Measurements from ENCODE around the gene GALNT17.

GALNT17 gene

DNA sequence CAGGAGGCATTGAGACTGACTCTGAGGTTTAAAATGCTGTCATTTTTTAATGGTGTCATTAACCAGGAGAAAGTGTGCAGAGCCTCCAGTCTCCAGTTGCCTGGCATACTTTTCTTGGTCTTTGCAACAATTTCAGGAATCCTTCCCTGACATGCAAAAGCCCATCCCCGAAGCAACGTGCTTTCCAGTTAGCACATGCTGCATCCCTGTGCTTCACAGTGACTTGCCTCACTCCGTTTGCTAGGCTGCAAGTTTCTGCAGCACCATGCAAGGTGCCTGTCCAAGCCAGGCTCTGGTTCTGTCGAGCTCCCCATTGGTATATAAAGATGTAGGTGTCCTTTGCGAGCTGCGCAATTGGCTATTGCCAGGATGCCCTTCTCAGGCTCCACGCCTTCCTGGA, 135.0 kb downstream of the GALNT17 start:
- no peaks in the 10 kb centered on the region for H3K36me3 ChIP-seq (ENCODE audit: control insufficient read depth, insufficient read depth, low read length)
- no peaks in the 10 kb centered on the region for H3K27me3 ChIP-seq (replicated peaks; ENCODE audit: control insufficient read depth, insufficient read depth, low read length)
- H3K4me3 ChIP-seq (replicated peaks; ENCODE audit: low read depth, low read length): no peak overlapping the region
- DNase-seq (ENCODE audit: extremely low read depth, insufficient read length): no peak
- no peak for TF ChIP-seq CTCF (IDR thresholded peaks at IDR 0.05; ENCODE audit: insufficient read depth, low read length, poor library complexity, severe bottlenecking)

- no peak overlapping the region for H3K4me3 ChIP-seq (replicated peaks; ENCODE audit: low read depth, low read length)
- TF ChIP-seq CTCF (IDR thresholded peaks at IDR 0.05; ENCODE audit: insufficient read depth, low read length, poor library complexity, severe bottlenecking): no peak
- no peaks in the 10 kb centered on the region for H3K27me3 ChIP-seq (replicated peaks; ENCODE audit: control insufficient read depth, insufficient read depth, low read length)
- DNase-seq (ENCODE audit: extremely low read depth, insufficient read length): no peak
- H3K36me3 ChIP-seq (ENCODE audit: control insufficient read depth, insufficient read depth, low read length): no peaks in the 10 kb centered on the region
Observed at GRCh38 chr7:71267734-71268469, 136.0 kb downstream of the GALNT17 start.

- Histone ChIP-seq H3K36me3 (ENCODE audit: control insufficient read depth, insufficient read depth, low read length) (no peaks in the 10 kb centered on the region), H3K27me3 (replicated peaks; ENCODE audit: control insufficient read depth, insufficient read depth, low read length) (no peaks in the 10 kb centered on the region), H3K4me3 (replicated peaks; ENCODE audit: low read depth, low read length) (no peak overlapping the region)
- no peak for TF ChIP-seq CTCF (IDR thresholded peaks at IDR 0.05; ENCODE audit: insufficient read depth, low read length, poor library complexity, severe bottlenecking)
- DNase-seq (ENCODE audit: extremely low read depth, insufficient read length): no peak
Observed at GRCh38 chr7:71270558-71270957, 138.6 kb downstream of the GALNT17 start.

- Histone ChIP-seq H3K4me3 (replicated peaks; ENCODE audit: low read depth, low read length) (no peak overlapping the region), H3K36me3 (ENCODE audit: control insufficient read depth, insufficient read depth, low read length) (no peaks in the 10 kb centered on the region), H3K27me3 (replicated peaks; ENCODE audit: control insufficient read depth, insufficient read depth, low read length) (no peaks in the 10 kb centered on the region)
- no peak for DNase-seq (ENCODE audit: extremely low read depth, insufficient read length)
- TF ChIP-seq CTCF (IDR thresholded peaks at IDR 0.05; ENCODE audit: insufficient read depth, low read length, poor library complexity, severe bottlenecking): no peak
Observed at GRCh38 chr7:71271203-71271602, 139.3 kb downstream of the GALNT17 start.

DNA sequence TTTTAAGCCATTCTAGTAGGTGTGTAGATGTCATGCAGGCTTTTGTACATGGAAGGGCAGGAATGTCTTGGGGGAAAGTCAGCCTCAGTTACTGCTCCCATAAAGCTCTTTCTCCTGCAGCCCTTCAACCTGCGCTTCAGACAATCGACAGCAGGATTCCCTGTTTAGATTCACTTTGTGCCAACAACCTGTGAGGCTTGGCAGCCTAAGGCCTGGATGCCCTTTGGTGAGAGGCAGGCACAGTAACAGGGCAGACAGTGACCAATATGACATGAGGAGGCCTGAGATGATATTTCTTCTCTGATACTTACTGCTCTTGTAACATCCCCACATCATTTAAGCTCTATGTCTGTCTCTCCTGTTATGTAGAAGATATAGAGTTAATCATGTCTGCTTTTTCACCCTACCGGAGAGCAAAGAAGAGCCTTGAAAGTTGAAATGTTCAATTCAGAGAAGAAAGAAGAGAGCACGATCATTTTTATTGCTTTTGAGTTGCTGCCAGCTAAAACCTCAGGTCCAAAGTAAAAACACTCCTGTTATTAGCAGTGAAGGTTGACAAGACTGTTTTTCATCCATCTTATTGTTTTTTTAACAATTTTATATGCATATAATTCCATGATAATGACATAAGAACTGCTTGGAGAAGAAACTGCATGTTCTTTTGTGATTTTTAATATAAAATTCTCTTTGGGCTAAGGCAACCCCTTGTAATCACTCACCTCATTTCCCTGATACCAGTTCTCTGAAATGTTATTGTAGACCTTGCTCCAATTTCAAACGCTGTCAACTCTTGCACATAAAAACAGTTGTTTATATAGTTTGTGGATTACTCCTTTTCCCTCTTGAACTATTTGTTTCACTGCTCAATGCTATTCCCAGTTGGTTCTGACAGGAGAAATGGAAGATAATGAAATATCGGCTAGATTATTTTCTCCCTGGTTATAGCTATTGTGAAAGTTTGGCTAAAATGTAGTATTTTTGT, 140.9 kb downstream of the GALNT17 start:
- no peaks in the 10 kb centered on the region for H3K36me3 ChIP-seq (ENCODE audit: control insufficient read depth, insufficient read depth, low read length)
- H3K27me3 ChIP-seq (replicated peaks; ENCODE audit: control insufficient read depth, insufficient read depth, low read length): no peaks in the 10 kb centered on the region
- no peak for DNase-seq (ENCODE audit: extremely low read depth, insufficient read length)
- no peak for TF ChIP-seq CTCF (IDR thresholded peaks at IDR 0.05; ENCODE audit: insufficient read depth, low read length, poor library complexity, severe bottlenecking)
- no peak overlapping the region for H3K4me3 ChIP-seq (replicated peaks; ENCODE audit: low read depth, low read length)
